HG03342 (cell line): ENCODE results near the gene B4GALNT1.
"Not testable (repeated sequence)": the region's sequence is repeated elsewhere in the genome, so short reads cannot be mapped to it uniquely, and the experiment has no call there.

ENCODE experiments used
- ATAC-seq: cut with Tn5 transposase; IDR thresholded peaks from one replicate; pipeline ENCODE4 v1.9.1; 2021; ENCODE audit warnings: mild to moderate bottlenecking, moderate library complexity; ENCODE audit not compliant: unreplicated experiment

The B4GALNT1 gene

GRCh38 chr12:57632958-57633840 lies at the start of gene B4GALNT1:
TSS of gene B4GALNT1 (minus strand) at chr12:57633201. CDS start at chr12:57632132, 1,069 bp downstream.
- peak; percentile 83 for ATAC-seq

DNA sequence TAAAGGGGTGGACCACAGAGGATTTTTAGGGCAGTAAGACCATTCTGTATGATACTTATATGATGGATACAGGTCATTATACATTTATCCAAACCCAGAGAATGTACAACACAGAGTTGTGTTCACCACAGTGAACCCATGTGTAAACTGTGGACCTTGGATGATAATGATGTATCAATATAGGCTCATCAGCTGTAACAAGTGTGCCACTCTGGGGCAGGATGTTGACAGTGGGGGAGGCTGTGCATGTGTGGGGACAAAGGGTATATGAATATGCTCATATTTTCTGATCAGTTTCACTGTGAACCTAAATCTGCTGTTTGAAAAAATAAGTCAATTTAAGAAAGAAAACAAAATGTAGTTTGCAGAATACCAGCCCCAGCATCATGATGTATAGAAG lies 46.7 kb upstream of the B4GALNT1 start:
- no peak for ATAC-seq

GRCh38 chr12:57677947-57678346 lies 44.9 kb upstream of the B4GALNT1 start:
- ATAC-seq, result not testable (repeated sequence)

DNA sequence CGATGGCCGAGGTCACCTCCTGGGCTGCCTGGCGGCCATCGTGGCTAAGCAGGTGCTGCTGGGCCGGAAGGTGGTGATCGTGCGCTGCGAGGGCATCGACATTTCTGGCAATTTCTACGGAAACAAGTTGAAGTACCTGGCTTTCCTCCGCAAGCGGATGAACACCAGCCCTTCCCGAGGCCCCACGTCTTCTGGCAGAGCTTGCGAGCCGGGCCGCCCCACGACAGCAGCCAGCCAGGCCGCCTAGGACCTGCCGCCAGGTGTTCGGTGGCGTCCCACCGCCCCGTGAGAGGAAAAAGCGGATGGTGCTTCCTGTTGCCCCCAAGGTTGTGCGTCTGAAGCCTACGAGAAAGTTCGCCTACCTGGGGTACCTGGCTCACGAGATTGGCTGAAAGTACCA lies 41.7 kb upstream of the B4GALNT1 start:
- no peak for ATAC-seq

DNA sequence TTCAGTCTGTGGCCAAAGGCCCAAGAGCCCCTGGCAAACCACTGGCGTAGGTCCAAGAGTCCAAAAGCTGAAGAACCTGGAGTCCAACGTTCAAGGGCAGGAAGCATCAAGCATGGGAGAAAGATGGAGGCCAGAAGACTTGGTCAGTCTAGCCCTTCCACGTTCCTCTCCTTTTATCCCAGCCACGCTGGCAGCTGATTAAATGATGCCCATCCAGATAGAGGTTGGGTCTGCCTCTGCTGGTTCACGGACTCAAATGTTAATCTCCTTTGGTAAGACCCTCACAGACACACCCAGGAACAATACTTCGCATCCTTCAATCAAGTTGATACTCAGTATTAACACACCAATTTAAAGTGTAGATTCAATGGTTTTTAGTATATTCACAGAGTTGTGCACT lies 39.8 kb upstream of the B4GALNT1 start:
- no peak for ATAC-seq

GRCh38 chr12:57671811-57672210 lies 38.8 kb upstream of the B4GALNT1 start:
- not testable (repeated sequence) for ATAC-seq

DNA sequence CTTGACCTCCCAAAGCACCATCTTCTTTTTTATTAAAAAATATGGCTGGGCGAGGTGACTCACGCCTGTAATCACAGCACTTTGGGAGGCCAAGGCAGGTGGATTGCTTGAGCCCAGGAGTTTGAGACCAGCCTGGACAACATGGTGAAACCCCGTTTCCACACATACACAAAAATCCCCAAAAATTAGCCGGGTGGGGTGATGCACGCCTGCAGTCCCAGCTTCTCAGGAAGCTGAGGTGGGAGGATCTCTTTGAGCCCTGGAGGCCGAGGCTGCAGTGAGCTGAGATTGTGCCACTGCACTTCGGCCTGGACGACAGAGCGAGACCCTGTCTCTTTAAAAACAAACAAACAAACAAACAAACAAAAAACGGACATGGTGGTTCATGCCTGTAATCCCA lies 36.7 kb upstream of the B4GALNT1 start:
- not testable (repeated sequence) for ATAC-seq

DNA sequence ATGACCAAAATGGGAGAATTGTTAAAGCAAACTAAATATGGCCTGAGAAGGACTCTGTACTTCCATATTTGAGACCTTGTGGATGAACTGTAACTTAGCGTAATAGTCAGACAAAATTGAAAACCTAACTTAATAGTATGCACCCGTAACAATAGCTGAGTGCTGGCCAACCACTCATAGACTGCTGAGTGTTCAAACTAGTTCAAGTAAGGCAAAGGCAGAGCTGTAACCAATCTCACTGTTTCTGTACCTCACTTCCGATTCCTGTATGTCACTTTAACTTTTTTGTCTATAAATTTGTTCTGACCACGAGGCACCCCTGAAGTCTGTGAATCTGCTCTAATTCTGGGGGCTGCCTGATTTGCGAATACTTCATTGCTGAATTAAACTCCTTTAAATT lies 33.9 kb upstream of the B4GALNT1 start:
- no peak for ATAC-seq

- not testable (repeated sequence) for ATAC-seq
Measured at GRCh38 chr12:57665066-57665820, 32.2 kb upstream of the B4GALNT1 start.

- no peak for ATAC-seq
Measured at GRCh38 chr12:57661376-57661775, 28.4 kb upstream of the B4GALNT1 start.

DNA sequence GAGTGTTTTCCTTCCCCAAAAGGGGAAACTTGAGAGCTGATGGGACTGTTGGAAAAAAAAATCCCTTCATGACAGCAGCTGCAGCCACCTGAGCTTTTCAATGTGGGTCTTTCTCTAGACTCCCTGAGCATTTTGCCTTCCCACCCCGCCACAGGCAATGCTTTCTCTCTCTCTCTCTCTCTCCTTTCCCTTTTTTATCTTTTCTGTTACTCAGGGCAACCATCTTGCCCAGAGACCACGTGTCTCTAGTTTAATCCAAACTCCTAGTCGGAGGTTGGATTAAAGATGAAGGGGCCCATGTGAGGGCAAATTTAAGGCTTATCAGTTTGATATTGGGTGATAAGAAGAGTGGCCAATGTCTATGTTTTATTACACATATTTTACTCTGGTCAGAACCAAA lies 25.9 kb upstream of the B4GALNT1 start:
- no peak for ATAC-seq

DNA sequence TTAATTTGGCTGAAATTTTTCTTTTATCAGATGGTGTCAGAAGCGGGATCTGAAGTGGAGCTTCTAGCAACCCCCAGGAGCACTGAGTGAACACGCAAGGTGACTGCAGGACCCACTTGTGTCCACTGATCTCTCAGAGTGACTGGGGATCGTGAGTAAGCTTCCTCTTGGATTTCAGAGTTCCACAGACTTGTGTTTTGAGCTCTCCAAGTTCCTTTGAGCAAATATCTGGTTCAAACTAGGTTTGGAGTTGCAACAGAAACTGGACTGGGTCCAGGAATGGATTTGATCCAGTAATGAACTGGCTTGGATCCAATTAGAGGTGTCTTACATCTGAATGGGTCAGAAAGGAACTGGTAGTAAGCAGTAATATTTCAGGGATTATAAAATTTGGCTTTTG lies 24.7 kb upstream of the B4GALNT1 start:
- no peak for ATAC-seq

DNA sequence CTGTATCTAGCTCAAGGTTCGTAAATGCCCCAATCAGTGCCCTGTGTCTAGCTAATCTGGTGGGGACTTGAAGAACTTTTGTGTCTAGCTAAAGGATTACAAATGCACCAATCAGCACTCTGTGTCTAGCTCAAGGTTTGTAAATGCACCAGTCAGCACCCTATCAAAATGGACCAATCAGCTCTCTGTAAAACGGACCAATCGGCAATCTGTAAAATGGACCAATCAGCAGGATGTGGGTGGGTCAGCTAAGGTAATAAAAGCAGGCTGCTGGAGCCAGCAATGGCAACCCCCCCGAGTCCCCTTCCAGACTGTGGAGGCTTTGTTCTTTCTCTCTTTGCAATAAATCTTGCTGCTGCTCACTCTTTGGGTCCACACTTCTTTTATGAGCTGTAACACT lies 23.4 kb upstream of the B4GALNT1 start:
- not testable (repeated sequence) for ATAC-seq

DNA sequence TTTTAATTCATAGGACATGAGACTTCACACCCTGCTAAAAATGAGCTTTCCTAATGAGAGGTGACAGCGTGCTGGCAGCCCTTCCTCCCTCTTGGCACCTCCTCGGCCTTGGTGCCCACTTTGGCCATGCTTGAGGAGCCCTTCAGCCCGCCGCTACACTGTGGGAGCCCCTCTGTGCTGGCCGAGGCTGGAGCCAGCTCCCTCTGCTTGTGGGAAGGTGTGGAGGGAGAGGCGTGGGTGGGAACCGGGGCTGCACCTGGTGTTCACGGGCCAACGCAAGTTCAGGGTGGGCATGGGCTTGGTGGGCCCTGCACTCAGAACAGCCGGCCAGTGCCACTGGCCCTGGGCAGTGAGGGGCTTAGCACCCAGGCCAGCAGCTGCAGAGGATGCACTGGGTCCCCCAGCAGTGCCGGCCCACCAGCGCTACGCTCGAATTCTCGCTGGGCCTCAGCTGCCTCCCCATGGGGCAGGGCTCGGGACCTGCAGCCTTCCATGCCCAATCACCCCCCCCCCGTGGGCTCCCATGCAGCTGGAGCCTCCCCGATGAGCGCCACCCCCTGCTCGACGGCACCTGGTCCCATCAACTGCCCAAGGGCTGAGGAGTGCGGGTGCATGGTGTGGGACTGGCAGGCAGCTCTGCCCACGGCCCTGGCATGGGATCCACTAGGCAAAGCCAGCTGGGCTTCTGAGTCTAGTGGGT lies 22.7 kb upstream of the B4GALNT1 start:
- no peak for ATAC-seq

DNA sequence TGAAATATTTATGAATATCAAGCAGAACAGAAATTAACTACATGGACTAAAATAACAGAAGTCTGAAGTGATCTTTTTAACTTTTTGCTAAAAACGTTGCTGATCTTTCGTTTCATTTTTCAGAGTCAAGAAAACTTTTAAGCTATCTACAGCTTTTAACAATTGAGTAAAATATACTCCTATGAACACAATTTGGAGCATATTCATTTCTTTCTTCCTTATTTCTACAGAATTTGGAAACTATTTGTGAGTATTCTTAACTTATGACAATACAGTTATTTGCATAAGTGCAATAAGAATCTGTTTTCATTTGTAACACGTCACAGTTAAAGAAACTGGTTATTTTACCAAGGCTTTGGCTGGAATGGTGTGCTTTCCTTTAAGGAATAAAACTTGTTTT lies 21.0 kb upstream of the B4GALNT1 start:
- ATAC-seq, result no peak

DNA sequence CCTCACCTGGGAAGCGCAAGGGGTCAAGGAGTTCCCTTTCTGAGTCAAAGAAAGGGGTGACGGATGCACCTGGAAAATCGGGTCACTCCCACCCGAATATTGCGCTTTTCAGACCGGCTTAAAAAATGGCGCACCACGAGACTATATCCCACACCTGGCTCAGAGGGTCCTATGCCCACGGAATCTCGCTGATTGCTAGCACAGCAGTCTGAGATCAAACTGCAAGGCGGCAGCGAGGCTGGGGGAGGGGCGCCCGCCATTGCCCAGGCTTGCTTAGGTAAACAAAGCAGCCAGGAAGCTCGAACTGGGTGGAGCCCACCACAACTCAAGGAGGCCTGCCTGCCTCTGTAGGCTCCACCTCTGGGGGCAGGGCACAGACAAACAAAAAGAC lies 13.7 kb upstream of the B4GALNT1 start:
- not testable (repeated sequence) for ATAC-seq

- not testable (repeated sequence) for ATAC-seq
Measured at GRCh38 chr12:57645990-57646658, 13.1 kb upstream of the B4GALNT1 start.

GRCh38 chr12:57641699-57642442 lies 8.9 kb upstream of the B4GALNT1 start:
- no peak for ATAC-seq

- ATAC-seq, result no peak
Measured at GRCh38 chr12:57640175-57641042, 7.4 kb upstream of the B4GALNT1 start.
